HL-60/S4 (cell line): ENCODE results near the gene CEMP1.

Experiments
- in situ Hi-C: fragments of 300-500 bp; cut with MboI; formaldehyde crosslinking; loops from 2 replicates; pipeline ENCODE4 v1.14.3; 2022; ENCODE audit warnings: low sequenced_read_pairs

The CEMP1 gene

GRCh38 chr16:2520784-2521531 is 10.2 kb downstream of the CEMP1 start:
- in situ Hi-C loops, result no loop called here

GRCh38 chr16:2520097-2520783 is 11.0 kb downstream of the CEMP1 start, which contains the start of gene AMDHD2:
Gene AMDHD2, plus strand, starts transcription at chr16:2520371. Its CDS starts 88 bp downstream, at chr16:2520459.
- in situ Hi-C loops, result no loop called here

- in situ Hi-C loops, result no loop called here
These were observed 11.5 kb downstream of the CEMP1 start for GRCh38 chr16:2519711-2520080.

GRCh38 chr16:2518823-2519710 is 12.1 kb downstream of the CEMP1 start:
- in situ Hi-C loops, result no loop called here

- in situ Hi-C loops, result no loop called here
These were observed 13.1 kb downstream of the CEMP1 start for GRCh38 chr16:2517954-2518605.

GRCh38 chr16:2516391-2517240 is 14.6 kb downstream of the CEMP1 start:
- in situ Hi-C loops, result no loop called here

GRCh38 chr16:2515180-2515851 is 15.9 kb downstream of the CEMP1 start:
- in situ Hi-C loops, result no loop called here

- in situ Hi-C loops, result no loop called here
These were observed 16.7 kb downstream of the CEMP1 start for GRCh38 chr16:2514333-2515179.

GRCh38 chr16:2513405-2514332 is 17.5 kb downstream of the CEMP1 start, which contains the start of gene ATP6V0C:
Gene ATP6V0C, plus strand, starts transcription at chr16:2513952. Its CDS starts 152 bp downstream, at chr16:2514104.
- in situ Hi-C loops, result no loop called here

GRCh38 chr16:2512735-2513404 is 18.3 kb downstream of the CEMP1 start:
- in situ Hi-C loops, result no loop called here

GRCh38 chr16:2511996-2512734 is 19.0 kb downstream of the CEMP1 start:
- in situ Hi-C loops, result no loop called here

- in situ Hi-C loops, result no loop called here
These were observed 19.9 kb downstream of the CEMP1 start for GRCh38 chr16:2511128-2511800.

GRCh38 chr16:2508722-2509400 is 22.3 kb downstream of the CEMP1 start:
- in situ Hi-C loops, result no loop called here

GRCh38 chr16:2507665-2508064 is 23.5 kb downstream of the CEMP1 start:
- in situ Hi-C loops, result no loop called here

- in situ Hi-C loops, result no loop called here
These were observed 24.1 kb downstream of the CEMP1 start for GRCh38 chr16:2507052-2507659.
